HG02571 (cell line): Measurements from ENCODE around the gene SPATA12.
"Not testable (repeated sequence)": the region's sequence is repeated elsewhere in the genome, so short reads cannot be mapped to it uniquely, and the experiment has no call there.

Source experiments
- ATAC-seq: cut with Tn5 transposase; IDR thresholded peaks from one replicate; pipeline ENCODE4 v1.9.1; 2021; ENCODE audit warnings: mild to moderate bottlenecking, moderate library complexity; ENCODE audit not compliant: unreplicated experiment

Gene SPATA12

DNA sequence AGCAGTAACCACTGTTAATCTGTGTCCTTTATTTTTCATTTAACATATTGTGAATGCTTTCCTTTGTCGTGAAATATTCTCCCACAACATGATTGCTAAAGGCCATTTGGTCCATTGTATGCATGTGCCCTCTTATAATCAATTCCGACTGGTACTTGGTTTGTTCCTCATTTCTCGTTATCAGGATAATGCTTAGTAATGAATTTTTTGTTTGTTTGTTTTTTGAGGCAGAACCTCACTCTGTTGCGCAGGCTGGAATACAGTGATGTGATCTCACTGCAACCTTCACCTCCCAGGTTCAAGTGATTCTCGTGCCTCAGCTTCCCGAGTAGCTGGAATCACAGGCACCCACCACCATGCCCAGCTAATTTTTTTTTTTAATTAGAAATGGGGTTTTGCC lies 22.0 kb downstream of the SPATA12 start:
- no peak for ATAC-seq

DNA sequence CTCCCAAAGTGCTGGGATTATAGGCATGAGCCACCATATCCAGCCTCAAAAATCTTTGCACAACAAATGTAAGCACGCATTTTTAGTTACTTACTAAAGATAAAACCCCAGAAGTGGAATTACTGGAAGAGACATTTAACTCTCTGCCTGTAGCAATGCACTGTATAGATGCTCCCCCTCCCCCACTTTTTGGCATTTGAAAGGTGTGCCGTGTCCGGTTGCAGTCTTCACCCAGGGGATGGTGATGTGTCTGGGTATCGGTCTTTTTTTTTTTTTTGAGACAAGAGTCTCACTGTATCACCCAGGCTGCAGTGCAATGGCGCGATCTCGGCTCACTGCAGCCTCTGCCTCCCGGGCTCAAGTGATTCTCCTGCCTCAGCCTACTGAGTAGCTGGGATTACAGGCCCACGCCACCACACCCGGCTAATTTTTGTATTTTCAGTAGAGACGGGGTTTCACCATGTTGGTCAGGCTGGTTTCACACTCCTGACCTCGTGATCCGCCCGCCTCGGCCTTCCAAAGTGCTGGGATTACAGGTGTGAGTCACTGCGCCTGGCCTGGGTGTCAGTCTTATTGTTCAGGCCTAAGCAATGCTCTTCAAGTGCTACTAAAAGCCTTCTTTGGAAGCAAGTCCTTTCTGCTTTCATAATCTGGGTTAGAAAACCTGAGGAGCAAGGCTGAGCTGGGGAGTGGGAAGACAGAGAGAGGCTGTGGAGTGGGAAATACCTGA lies 23.0 kb downstream of the SPATA12 start:
- ATAC-seq = not testable (repeated sequence)

DNA sequence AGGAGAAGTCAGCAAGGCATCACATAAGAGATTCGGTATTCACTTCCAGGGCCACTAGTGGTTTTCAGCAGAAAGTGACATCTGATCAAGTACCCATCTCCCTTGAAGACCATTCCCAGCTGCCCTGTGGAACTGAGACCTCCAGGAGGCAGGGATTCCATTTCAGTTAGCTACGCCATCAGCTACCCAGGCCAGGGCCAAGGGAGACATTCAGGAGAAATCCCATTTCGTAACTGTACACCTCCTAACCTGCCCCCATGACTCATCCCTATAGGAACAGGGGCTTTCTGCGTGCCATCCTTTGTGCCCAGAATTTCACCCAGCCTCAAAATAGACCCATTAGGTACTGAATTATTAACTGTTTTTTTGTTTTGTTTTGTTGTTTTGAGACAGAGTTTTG lies 24.7 kb downstream of the SPATA12 start:
- no peak for ATAC-seq

DNA sequence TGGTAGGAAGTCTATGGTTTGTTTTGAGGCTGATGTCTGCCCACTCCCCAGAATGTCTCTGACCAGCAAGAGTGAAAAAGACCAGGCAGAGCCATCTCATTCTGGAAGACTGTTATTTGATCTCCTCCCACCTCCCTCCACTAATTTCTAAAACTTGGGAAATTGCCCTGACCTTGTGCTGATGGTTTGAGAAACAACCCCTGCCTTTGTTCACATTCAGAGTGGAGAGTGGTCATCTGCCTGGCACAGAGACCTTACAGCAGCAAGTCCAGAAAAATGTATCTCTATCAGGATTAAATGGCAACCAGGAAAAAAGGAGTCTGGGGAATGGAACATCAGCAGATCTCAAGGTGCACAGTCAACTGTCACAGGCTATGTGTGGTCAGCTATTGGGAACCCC lies 25.7 kb downstream of the SPATA12 start:
- ATAC-seq = no peak

DNA sequence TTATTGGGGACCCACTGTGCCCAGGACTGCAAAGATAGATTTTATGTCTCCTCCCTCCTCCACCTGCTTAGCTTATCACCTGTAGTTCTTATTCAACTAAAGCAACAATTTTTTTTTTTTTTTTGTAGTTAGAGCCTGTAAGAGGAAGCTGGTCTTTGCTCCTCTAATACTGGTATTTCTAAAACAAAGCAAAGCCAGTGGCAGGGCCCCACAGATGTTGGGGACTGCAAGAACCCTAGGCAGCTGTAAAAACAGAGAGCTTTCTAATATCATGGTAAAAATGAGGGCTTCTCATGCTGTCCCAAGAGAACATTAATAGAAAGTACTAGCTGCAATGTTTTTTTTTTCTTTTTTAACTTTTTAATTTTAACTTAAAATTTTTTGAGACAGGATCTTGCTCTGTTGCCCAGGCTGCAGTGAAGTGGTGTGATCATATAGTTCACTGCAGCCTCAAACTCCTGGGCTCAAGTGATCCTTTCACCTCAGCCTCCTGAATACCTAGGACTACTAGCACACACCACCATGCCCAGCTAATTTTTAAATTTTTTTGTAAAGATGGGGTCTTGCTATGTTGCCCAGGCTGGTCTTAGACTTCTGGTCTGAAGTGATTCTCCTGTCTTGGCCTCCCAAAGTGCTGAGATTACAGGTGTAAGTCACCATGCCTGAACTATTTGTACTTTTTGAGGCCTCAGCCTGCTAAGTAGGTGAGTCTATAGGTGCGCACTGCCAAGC lies 27.1 kb downstream of the SPATA12 start:
- no peak for ATAC-seq

DNA sequence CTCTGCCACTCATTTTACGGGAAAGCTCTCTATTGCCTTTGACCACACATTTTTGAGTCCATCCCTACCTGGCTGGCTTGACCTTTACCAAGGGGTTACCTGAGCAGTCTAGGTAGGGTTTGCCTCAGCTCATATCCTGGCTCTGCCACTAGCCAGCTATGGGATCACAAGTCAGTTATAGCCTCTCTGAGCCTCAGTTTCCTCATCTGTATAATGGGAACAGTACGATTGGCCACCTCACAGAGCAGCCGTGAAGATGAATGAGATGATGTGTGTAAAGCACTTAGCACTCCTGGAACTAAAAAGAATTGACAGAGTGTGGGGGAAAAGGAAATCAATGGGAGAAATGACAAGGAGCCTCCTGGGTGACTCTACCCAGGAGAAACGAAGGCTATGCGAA lies 28.0 kb downstream of the SPATA12 start:
- ATAC-seq = no peak

DNA sequence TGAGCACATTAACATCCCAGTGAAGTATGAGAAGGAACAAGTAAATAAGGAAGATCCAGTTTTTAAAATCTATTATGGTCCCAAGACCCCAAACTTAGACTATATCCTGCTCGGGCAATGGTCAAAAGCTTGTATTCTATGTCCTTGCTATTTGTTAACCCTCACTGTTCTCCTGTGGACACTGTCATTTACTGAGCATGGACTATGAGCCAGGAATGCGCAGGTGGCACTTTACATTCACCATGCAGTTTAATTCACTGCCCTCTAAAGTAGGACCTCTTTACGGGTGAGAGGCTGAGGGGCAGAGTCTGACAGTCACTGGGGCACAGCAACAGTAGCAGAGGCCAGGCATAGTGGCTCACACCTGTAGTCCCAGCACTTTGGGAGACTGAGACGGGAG lies 28.6 kb downstream of the SPATA12 start:
- ATAC-seq = no peak

DNA sequence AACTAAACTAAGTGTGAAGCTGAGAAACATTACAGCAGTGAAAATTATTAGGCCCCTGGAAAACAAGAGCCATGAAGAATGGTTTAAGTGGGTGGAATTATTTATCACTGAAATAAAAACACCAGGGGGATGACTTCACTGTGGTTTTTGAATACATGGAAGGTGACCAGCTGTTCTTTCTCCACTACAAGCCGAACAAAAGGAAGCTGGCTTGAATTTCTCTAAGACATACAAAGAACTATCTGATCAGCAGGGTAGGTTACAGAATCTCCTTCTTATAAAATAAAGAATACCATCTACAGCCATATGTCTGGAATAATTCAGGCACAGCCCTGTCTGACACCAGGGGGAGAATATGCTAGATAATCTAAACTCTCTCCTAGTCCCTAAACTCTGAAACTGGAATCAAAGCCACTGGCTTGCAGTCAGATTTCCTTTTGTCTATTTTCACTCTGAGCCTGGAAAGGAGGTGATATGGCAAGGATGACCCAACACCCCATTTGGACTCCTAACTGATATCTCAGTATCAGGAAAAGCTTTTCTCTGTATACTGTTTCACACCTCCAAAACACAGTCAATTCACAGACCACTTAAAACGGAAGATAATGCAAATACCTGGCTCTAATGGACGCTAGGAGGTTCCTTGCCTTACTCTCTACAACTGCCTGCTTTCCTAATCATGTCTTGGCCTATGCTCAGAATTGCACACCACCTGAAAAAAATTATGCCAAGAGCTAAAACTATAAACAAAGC lies 31.2 kb downstream of the SPATA12 start:
- ATAC-seq = no peak

DNA sequence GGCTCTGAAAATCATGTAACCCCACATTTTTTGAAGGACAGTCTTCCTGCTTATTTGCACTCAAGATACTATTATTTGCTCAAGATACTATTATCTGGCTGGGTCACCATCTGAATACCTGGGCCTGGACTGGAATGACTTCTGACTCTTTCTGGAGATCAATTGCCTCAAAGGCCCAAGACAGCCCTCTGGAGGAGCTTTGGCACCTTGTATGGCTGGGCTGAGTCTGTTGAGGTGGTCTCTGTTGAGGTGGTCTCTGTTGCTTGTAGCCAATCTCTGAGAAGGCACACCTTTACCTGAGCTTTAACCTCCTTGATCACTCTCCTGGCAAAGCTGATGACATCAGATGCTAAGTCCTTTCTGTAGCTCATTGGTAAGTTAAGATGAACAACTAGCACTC lies 33.0 kb downstream of the SPATA12 start:
- no peak for ATAC-seq

DNA sequence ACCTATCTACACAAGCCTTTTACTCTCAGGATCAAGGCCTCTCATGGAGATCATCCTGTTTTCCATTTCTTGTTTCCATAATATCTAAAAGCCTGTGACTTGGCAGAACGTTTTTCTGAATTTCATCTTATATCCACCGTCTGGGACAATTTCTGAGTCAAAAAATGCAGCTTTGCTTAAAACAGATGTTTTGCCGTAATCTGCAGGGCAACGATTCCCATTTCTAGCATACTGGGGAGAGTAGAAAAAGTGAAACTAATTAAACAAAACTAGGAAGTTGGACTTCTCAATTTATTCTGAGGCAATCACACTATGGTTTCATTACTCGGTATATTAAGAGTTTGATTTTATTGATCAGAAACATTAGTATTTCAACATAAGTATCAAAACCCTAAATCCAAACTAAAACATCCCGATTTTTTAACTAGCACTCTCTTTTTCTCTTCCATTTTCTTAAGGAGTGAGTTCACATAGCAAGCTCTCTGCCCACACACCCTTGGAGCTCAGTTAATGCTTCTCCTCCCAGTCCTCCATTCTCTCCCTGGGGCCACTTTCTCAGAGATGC lies 33.6 kb downstream of the SPATA12 start:
- ATAC-seq = no peak

DNA sequence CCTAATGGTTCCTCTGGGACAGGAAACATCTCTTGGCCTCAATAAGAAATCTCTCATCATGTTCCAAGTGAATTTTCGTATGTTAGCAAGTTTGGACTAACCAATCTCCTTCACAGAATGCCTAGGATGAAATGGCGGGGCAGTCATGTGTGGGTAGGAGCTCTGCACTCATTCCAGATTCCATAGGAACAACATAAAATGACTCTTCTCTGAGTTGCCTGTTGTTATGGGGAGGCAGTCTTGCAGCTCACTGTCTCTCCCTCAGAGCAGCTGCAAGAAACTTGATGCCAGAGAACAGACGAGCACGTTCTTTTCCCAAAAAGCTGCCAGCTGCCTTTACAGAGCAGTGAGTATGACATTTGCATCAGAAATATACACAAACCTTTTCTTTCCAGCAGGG lies 34.1 kb downstream of the SPATA12 start:
- ATAC-seq = no peak

DNA sequence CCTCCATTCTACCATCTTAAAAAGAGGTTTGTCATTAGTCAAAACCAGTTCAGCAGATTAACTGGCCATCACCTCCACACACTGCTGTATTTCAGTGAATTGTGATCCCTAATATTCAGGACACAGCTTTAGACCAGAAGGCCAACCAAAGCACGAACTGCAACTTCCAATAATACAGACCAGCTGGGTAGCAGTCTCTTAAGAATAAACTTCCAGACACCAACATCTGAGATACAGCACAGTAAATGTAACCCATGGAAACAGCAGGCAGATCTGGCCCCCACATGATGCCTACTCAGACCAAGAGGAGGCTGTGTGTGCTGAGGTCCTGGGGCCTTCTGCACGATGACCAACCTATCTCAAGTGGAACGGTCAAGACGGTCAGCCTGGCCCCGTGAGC lies 34.9 kb downstream of the SPATA12 start:
- no peak for ATAC-seq

DNA sequence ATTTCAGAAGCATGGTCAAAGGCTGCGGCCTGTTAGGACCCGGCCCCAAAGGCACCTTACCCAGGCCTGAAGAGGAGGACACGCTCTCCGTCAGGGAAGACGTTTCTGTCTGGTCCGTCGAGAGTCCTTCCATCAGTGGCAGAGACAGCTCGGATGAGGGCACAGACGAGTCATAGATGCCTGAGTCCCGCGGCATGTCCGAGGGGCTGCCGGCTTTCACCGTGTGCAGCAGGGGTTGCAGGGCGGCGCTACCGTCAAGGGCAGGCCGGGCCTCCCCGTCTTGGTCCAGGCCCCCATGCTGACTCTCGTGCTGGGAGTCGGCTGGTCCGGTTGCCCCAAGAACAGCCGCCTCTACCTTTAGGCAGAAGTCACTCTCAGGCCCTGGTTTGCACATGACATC lies 37.1 kb downstream of the SPATA12 start:
- no peak for ATAC-seq

DNA sequence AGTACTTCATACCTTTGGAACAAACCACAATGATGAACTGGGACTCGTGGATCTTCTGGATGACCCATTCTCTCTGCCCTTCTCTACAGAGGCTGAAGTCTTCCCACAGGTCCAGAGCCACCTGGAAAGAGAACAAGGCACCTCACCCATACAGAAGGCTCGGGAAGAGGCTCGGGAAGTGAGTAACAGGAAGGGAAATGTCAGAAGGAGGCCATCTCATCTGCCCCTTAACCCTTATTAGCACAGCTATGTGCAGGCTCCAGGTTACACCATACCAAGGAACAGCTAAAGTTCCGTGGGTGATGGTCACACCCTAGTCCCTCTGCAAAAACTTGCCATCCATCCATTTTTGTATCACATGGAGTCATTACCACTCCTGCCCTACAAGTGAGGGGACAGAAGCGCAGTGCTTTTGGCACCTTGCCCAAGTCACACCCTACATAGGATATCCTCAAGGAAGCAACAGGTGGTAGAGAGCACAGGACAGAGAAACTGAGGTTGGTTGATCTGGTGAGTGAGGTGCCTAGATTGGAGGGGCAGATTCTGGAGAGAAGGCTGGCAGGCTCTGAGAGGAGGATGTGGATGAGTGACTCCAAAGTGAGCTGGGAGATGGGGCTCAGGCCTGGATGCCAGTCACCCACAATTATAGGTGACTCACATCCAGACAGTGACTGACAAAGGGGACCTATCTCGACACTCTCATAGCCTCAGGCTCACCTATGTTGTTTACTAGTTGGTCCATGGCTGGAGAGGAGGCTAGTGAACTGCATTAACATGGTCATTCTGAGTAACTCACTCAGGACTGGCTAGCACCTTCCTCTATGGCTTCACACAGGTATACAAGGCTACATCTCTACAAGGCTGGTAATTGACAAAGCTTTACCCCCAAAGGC lies 38.2 kb downstream of the SPATA12 start:
- no peak for ATAC-seq

DNA sequence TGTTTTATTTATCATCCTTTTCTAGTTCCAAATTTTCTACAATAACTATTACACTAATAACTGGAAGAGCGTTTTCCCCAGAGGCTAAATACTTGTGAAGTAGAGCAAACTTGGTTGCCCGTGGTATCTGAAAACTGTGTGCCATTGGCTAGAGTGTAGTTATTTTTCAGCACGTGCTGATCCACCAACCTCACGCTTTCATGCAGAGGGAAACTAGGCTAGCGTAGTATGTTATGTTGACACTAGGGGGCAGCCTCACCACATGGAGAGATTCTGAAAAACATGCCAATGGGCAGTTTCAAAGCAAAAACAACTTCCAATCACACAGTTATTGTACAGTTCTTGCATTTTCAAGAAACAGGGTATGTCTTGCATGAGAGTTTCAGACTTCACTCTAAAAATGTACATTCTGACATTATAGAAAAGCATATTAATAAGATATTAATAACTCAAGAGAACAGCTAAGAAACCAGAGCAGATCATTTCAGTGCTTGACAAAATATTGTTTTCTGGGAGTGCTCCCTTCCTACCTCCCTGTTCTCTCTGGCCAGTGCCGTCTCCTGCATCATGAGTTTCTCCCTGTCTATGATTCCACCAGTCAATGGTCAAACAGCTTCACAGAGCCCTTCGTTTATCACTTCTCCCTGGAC lies 39.7 kb downstream of the SPATA12 start:
- no peak for ATAC-seq

DNA sequence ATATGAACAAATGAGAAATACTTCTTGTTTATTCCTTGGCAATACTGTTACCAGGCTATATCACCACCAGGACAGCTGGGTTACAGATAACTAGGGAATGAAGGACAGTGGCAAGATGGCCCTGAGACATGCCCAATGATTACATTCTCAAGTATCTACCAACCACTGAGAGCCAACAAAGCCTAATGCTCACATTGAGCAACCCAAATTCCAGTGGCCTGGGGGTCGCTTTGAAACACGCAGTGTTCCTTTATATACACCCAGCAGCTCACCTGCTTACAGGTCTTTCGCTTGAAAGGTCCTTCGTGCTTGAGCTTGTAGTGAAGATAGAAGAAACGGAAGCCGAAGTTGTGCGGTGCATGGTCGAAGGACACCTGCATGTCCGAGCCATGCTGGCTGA lies 45.1 kb downstream of the SPATA12 start:
- ATAC-seq = no peak

DNA sequence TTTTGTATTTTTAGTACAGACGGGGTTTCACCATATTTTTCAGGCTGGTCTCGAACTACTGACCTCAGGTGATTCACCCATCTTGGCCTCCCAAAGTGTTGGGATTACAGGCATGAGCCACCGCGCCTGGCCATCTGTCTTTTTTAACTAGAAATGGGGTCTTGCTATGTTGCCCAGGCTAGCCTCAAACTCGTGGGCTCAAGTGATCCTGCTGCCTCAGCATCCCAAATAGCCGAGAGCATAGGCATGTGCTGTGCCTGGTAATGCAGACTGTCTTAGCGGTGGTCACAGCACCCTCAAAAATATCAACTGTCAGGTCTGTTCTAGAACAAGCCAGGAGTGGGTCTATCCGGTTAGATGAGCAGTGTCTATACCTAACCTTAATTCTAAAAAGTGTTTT lies 48.2 kb downstream of the SPATA12 start:
- ATAC-seq = no peak

DNA sequence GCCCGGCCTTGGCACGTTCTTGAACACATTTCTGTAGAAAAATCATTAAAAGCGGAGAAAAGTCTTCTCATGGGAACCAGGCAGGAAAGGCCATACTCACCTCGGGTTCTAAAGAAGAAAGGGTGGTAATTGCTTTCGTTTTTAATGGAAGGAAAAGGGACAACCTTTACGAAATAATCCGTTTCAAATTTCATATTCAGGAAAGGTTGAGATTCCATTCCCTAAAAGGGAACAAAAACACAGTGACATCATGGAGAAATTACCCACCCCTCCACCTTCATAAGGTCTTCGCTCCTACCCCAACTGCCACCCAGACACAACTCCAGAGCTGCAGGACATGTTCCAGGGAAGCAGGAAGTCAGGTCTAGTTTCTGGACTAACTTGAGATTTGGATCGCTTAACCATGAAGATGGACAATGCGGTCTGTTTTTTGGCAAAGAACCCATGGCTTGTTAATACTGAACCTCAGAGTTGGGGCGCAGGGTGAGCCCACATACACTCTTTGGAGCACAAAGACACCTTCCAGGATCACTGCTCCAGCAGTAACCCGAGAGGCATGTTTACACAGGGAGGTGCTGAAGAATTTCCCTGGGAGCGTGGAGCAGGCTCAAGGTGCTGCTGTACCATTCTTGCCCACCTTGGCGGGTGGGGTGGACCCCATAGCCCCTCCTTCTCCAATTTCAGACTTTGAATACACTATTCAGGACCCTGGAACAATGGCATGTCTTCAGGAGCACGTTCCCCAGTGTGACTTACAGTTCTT lies 49.2 kb downstream of the SPATA12 start:
- ATAC-seq = no peak

DNA sequence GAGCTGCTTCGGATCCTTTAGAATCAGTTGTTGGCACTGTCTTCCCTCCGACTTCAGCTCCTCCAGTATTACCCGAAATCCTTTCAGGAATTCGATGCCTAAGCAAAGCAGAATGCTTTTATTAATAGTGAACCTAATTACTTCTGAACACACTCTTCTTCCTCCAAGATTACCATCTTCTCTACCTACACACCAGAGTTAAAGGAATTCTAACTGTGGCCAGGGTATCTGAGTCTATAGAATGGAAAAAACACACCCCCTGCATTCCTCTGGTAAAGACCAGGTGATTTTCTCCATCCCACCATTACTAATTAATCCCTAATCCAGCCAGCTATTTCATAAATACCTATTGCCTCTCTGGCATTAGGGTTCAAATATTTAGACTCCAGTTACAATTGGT lies 49.8 kb downstream of the SPATA12 start:
- no peak for ATAC-seq
